ENCODE measurements around the gene KLHL25. TPM values are rescaled to one million over a fixed set of nuclear protein-coding genes. Genes with fewer than 3 reads are reported as not detected.

The KLHL25 gene
- total and polyA plus RNA-seq, 2 experiments from 2014 or later = 2.0 to 7.1 TPM

- H3K9me2 ChIP-seq (ENCODE audit: insufficient read depth) = no peaks in the 10 kb centered on the region
- H3K36me3 ChIP-seq (ENCODE audit: low read depth) = no peaks in the 10 kb centered on the region
- in situ Hi-C loops (cut with MboI) = no loop called here
- H3K79me2 ChIP-seq (ENCODE audit: insufficient read depth) = peaks cover 8% of the 10 kb centered on the region; the same call in 1 of the 2 replicates
- no peak overlapping the region for H3K9ac ChIP-seq
- H3K9me3 ChIP-seq (ENCODE audit: low read depth) = no peaks in the 10 kb centered on the region
- H3K4me2 ChIP-seq (ENCODE audit: unreplicated experiment) = no peak overlapping the region
- DNase-seq = peak; percentile 16
- H2AFZ ChIP-seq = no peak overlapping the region
- TF ChIP-seq EZH2 (IDR thresholded peaks at IDR 0.05; ENCODE audit: insufficient read depth, poor library complexity, severe bottlenecking) (no peak), EZH2phosphoT487 (IDR thresholded peaks at IDR 0.05; ENCODE audit: insufficient read depth, low read depth) (no peak)
- H3K4me1 ChIP-seq (ENCODE audit: insufficient read depth) = peaks cover 7% of the 10 kb centered on the region; the same call in 1 of the 2 replicates
- no peaks in the 10 kb centered on the region for H4K20me1 ChIP-seq (ENCODE audit: insufficient read depth)
- H3F3A ChIP-seq (ENCODE audit: insufficient read depth) = no peaks in the 10 kb centered on the region
- no peak overlapping the region for H3K4me3 ChIP-seq
- H3K27me3 ChIP-seq (replicated peaks; ENCODE audit: insufficient read depth) = no peaks in the 10 kb centered on the region
- no peak overlapping the region for H3K27ac ChIP-seq
- WGBS, 2 experiments (ENCODE audit: low coverage in 1 of 2, low lambda C conversion rate in 2 of 2, missing lambda C conversion rate in 2 of 2) = 42 to 47% methylated on average over 24 of the region's 24 CpGs
Measured at GRCh38 chr15:85766001-85766831, 28.5 kb downstream of the KLHL25 start.

GRCh38 chr15:85764649-85765277 lies 30.0 kb downstream of the KLHL25 start:
- Histone ChIP-seq H3K9ac (no peak overlapping the region), H2AFZ (no peak overlapping the region), H4K20me1 (ENCODE audit: insufficient read depth) (no peaks in the 10 kb centered on the region), H3K36me3 (ENCODE audit: low read depth) (no peaks in the 10 kb centered on the region), H3K4me2 (ENCODE audit: unreplicated experiment) (no peak overlapping the region), H3K4me3 (no peak overlapping the region), H3F3A (ENCODE audit: insufficient read depth) (no peaks in the 10 kb centered on the region), H3K9me2 (ENCODE audit: insufficient read depth) (no peaks in the 10 kb centered on the region), H3K4me1 (ENCODE audit: insufficient read depth) (peaks cover 7% of the 10 kb centered on the region; the same call in 1 of the 2 replicates), H3K27ac (no peak overlapping the region), H3K9me3 (ENCODE audit: low read depth) (no peaks in the 10 kb centered on the region), H3K27me3 (replicated peaks; ENCODE audit: insufficient read depth) (no peaks in the 10 kb centered on the region), H3K79me2 (ENCODE audit: insufficient read depth) (no peaks in the 10 kb centered on the region)
- TF ChIP-seq EZH2phosphoT487 (IDR thresholded peaks at IDR 0.05; ENCODE audit: insufficient read depth, low read depth) (no peak), EZH2 (IDR thresholded peaks at IDR 0.05; ENCODE audit: insufficient read depth, poor library complexity, severe bottlenecking) (no peak)
- DNase-seq = peak; percentile 78
- 41 to 48% methylated on average over 3 of the region's 3 CpGs for WGBS, 2 experiments (ENCODE audit: low coverage in 1 of 2, low lambda C conversion rate in 2 of 2, missing lambda C conversion rate in 2 of 2)
- in situ Hi-C loops (cut with MboI) = no loop called here

GRCh38 chr15:85763673-85764633 lies 30.8 kb downstream of the KLHL25 start:
- Histone ChIP-seq H3K4me3 (no peak overlapping the region), H3F3A (ENCODE audit: insufficient read depth) (no peaks in the 10 kb centered on the region), H3K9ac (no peak overlapping the region), H3K79me2 (ENCODE audit: insufficient read depth) (no peaks in the 10 kb centered on the region), H3K9me3 (ENCODE audit: low read depth) (no peaks in the 10 kb centered on the region), H2AFZ (no peak overlapping the region), H3K36me3 (ENCODE audit: low read depth) (no peaks in the 10 kb centered on the region), H3K9me2 (ENCODE audit: insufficient read depth) (no peaks in the 10 kb centered on the region), H3K4me1 (ENCODE audit: insufficient read depth) (peaks cover 7% of the 10 kb centered on the region; the same call in 1 of the 2 replicates), H3K4me2 (ENCODE audit: unreplicated experiment) (no peak overlapping the region), H3K27me3 (replicated peaks; ENCODE audit: insufficient read depth) (no peaks in the 10 kb centered on the region), H3K27ac (no peak overlapping the region), H4K20me1 (ENCODE audit: insufficient read depth) (no peaks in the 10 kb centered on the region)
- no peak for DNase-seq
- in situ Hi-C loops (cut with MboI) = no loop called here
- WGBS, 2 experiments (ENCODE audit: low coverage in 1 of 2, low lambda C conversion rate in 2 of 2, missing lambda C conversion rate in 2 of 2) = 92 to 95% methylated on average over 28 of the region's 28 CpGs
- TF ChIP-seq EZH2phosphoT487 (IDR thresholded peaks at IDR 0.05; ENCODE audit: insufficient read depth, low read depth) (no peak), EZH2 (IDR thresholded peaks at IDR 0.05; ENCODE audit: insufficient read depth, poor library complexity, severe bottlenecking) (no peak)

- no peak overlapping the region for H2AFZ ChIP-seq
- H3K27me3 ChIP-seq (replicated peaks; ENCODE audit: insufficient read depth) = no peaks in the 10 kb centered on the region
- H3K36me3 ChIP-seq (ENCODE audit: low read depth) = no peaks in the 10 kb centered on the region
- no peak overlapping the region for H3K9ac ChIP-seq
- H3F3A ChIP-seq (ENCODE audit: insufficient read depth) = no peaks in the 10 kb centered on the region
- no peak overlapping the region for H3K27ac ChIP-seq
- no peak overlapping the region for H3K4me2 ChIP-seq (ENCODE audit: unreplicated experiment)
- no peak overlapping the region for H3K4me3 ChIP-seq
- in situ Hi-C loops (cut with MboI) = no loop called here
- H3K79me2 ChIP-seq (ENCODE audit: insufficient read depth) = no peaks in the 10 kb centered on the region
- 96% methylated on average over 15 to 16 of the region's 16 CpGs for WGBS, 2 experiments (ENCODE audit: low coverage in 1 of 2, low lambda C conversion rate in 2 of 2, missing lambda C conversion rate in 2 of 2)
- DNase-seq = no peak
- no peaks in the 10 kb centered on the region for H3K9me2 ChIP-seq (ENCODE audit: insufficient read depth)
- H3K4me1 ChIP-seq (ENCODE audit: insufficient read depth) = peaks cover 7% of the 10 kb centered on the region; the same call in 1 of the 2 replicates
- no peaks in the 10 kb centered on the region for H4K20me1 ChIP-seq (ENCODE audit: insufficient read depth)
- no peaks in the 10 kb centered on the region for H3K9me3 ChIP-seq (ENCODE audit: low read depth)
- TF ChIP-seq EZH2phosphoT487 (IDR thresholded peaks at IDR 0.05; ENCODE audit: insufficient read depth, low read depth) = no peak
- no peak for TF ChIP-seq EZH2 (IDR thresholded peaks at IDR 0.05; ENCODE audit: insufficient read depth, poor library complexity, severe bottlenecking)
Measured at GRCh38 chr15:85763157-85763556, 31.6 kb downstream of the KLHL25 start.
